IMR-90 (cell line): ENCODE measurements around the gene PCK1. TPM values are rescaled to one million over a fixed set of nuclear protein-coding genes. Genes with fewer than 3 reads are reported as not detected.

Source experiments
- ATAC-seq: fragments of 200-7000 bp; cut with Tn5 transposase; 2 replicates; pipeline ENCODE4 v1.9.1; 2020; ENCODE audit warnings: low read depth, mild to moderate bottlenecking, moderate library complexity
- BruUV-seq: library from RNA; stranded (reverse); fragments of 400-500 nt; replicated peaks from 2 replicates; lab custom pipeline; 2021; lab: Mats Ljungman, UMichigan
- CTCF ChIA-PET: fragments of 300-600 bp; formaldehyde crosslinking; extraction: SDS; loops from one replicate; lab custom pipeline; 2021; ENCODE audit warnings: antibody characterized with exemption; lab: Yijun Ruan, JAX
- POLR2A ChIA-PET: fragments of 300-600 bp; sonication (Branson Sonifier 250); formaldehyde crosslinking; loops from one replicate; lab custom pipeline; 2022; ENCODE audit warnings: antibody characterized with exemption; ENCODE audit not compliant: unreplicated experiment; lab: Charles Lee
- DNase-seq: peaks from one replicate; pipeline ENCODE4 v3.0.0; 2013
- H2AFZ ChIP-seq: replicated peaks from 2 replicates; pipeline ENCODE3; 2013; ENCODE audit warnings: low read length, mild to moderate bottlenecking; ENCODE audit not compliant: poor library complexity
- H2AK5ac ChIP-seq: 2 replicates; pipeline ENCODE4 v1.6.1; 2013; ENCODE audit warnings: low read depth, low read length, inconsistent platforms
- H2AK9ac ChIP-seq: replicated peaks from 2 replicates; pipeline ENCODE3; 2013; ENCODE audit warnings: mild to moderate bottlenecking, low read depth, low read length, moderate library complexity; ENCODE audit not compliant: poor library complexity
- H2BK120ac ChIP-seq: 2 replicates; pipeline ENCODE4 v1.6.1; 2013; ENCODE audit warnings: low read depth, low read length, inconsistent platforms
- H2BK15ac ChIP-seq: 3 replicates; pipeline ENCODE4 v1.6.1; 2013; ENCODE audit warnings: low read depth, low read length, inconsistent platforms
- H2BK20ac ChIP-seq: 2 replicates; pipeline ENCODE4 v1.6.1; 2013; ENCODE audit warnings: low read depth, mild to moderate bottlenecking, inconsistent platforms, low read length, moderate library complexity
- H2BK5ac ChIP-seq: 2 replicates; pipeline ENCODE4 v1.6.1; 2013; ENCODE audit warnings: mild to moderate bottlenecking, low read depth, low read length, inconsistent platforms; ENCODE audit not compliant: poor library complexity, severe bottlenecking
- H3K14ac ChIP-seq: replicated peaks from 2 replicates; pipeline ENCODE4 v1.6.1; 2013; ENCODE audit warnings: low read depth, low read length, inconsistent platforms
- H3K18ac ChIP-seq: 2 replicates; pipeline ENCODE4 v1.6.1; 2013; ENCODE audit warnings: low read depth, low read length, control low read depth
- H3K23ac ChIP-seq: 2 replicates; pipeline ENCODE4 v1.6.1; 2013; ENCODE audit warnings: low read depth, low read length, inconsistent platforms
- H3K27ac ChIP-seq: 2 replicates; pipeline ENCODE4 v1.5.1; 2013; ENCODE audit warnings: mild to moderate bottlenecking, control low read depth, low read length; ENCODE audit not compliant: insufficient read depth
- H3K27me3 ChIP-seq: 2 replicates; pipeline ENCODE4 v1.6.1; 2013; ENCODE audit warnings: low read length; ENCODE audit not compliant: control insufficient read depth, insufficient read depth
- H3K36me3 ChIP-seq: 2 replicates; pipeline ENCODE4 v1.6.1; 2013; ENCODE audit warnings: low read length, mixed read lengths; ENCODE audit not compliant: control insufficient read depth, insufficient read depth
- H3K4ac ChIP-seq: 2 replicates; pipeline ENCODE4 v1.6.1; 2013; ENCODE audit warnings: low read depth, low read length, inconsistent platforms
- H3K4me1 ChIP-seq: 2 replicates; pipeline ENCODE4 v1.6.1; 2013; ENCODE audit warnings: low read length, mixed read lengths; ENCODE audit not compliant: control insufficient read depth, insufficient read depth
- H3K4me2 ChIP-seq: 2 replicates; pipeline ENCODE4 v1.6.1; 2013; ENCODE audit warnings: low read depth, mild to moderate bottlenecking, control low read depth, low read length, moderate library complexity
- H3K4me3 ChIP-seq: 2 replicates; pipeline ENCODE4 v1.5.1; 2013; ENCODE audit warnings: low read depth, mild to moderate bottlenecking, control low read depth, low read length, moderate library complexity; ENCODE audit not compliant: insufficient read depth
- H3K56ac ChIP-seq: 2 replicates; pipeline ENCODE4 v1.6.1; 2013; ENCODE audit warnings: low read length, inconsistent platforms; ENCODE audit not compliant: insufficient read depth; ENCODE audit errors: extremely low read depth
- H3K79me1 ChIP-seq, 2 experiments: 2 replicates each; pipeline ENCODE4 v1.6.1; 2013; ENCODE audit warnings: low read length in 2 of 2, inconsistent platforms in 1 of 2, low read depth in 1 of 2
- H3K9ac ChIP-seq: 2 replicates; pipeline ENCODE4 v1.6.1; 2013; ENCODE audit warnings: low read depth, low read length, control low read depth
- H3K9me1 ChIP-seq: 2 replicates; pipeline ENCODE4 v1.6.1; 2013; ENCODE audit warnings: low read length, inconsistent platforms; ENCODE audit not compliant: insufficient read depth
- H3K9me3 ChIP-seq: 2 replicates; pipeline ENCODE4 v1.6.1; 2013; ENCODE audit warnings: low read length; ENCODE audit not compliant: control insufficient read depth, insufficient read depth
- H4K20me1 ChIP-seq: 2 replicates; pipeline ENCODE4 v1.6.1; 2013; ENCODE audit warnings: low read length, inconsistent platforms; ENCODE audit not compliant: insufficient read depth
- H4K5ac ChIP-seq: 2 replicates; pipeline ENCODE4 v1.6.1; 2013; ENCODE audit warnings: mild to moderate bottlenecking, low read depth, low read length, control low read depth
- H4K8ac ChIP-seq, 2 experiments: 2 replicates each; pipeline ENCODE4 v1.6.1; 2013; ENCODE audit warnings: low read depth in 2 of 2, low read length in 2 of 2, control low read depth in 1 of 2, inconsistent platforms in 1 of 2
- H4K91ac ChIP-seq: 2 replicates; pipeline ENCODE4 v1.6.1; 2013; ENCODE audit warnings: low read depth, low read length, inconsistent platforms; ENCODE audit not compliant: insufficient read depth
- BHLHE40 ChIP-seq: fragments of 150-350 bp; IDR thresholded peaks from 2 replicates; pipeline ENCODE4 v1.6.1; 2016; ENCODE audit warnings: mild to moderate bottlenecking, low read depth, low read length
- CEBPB ChIP-seq: IDR thresholded peaks from 2 replicates; pipeline ENCODE4 v1.6.1; 2012; ENCODE audit warnings: low read depth, low read length, improper control_type of control experiment
- CHD1 ChIP-seq: IDR thresholded peaks from 2 replicates; pipeline ENCODE4 v1.6.1; 2012; ENCODE audit warnings: low read depth, low read length, improper control_type of control experiment
- ELK1 ChIP-seq: fragments of 150-350 bp; IDR thresholded peaks from 2 replicates; pipeline ENCODE4 v1.6.1; 2016; ENCODE audit warnings: low read depth, mild to moderate bottlenecking, low read length, moderate library complexity, borderline replicate concordance
- FOS ChIP-seq: fragments of 150-350 bp; IDR thresholded peaks from 2 replicates; pipeline ENCODE4 v1.6.1; 2016; ENCODE audit warnings: low read depth, low read length
- MAFK ChIP-seq: IDR thresholded peaks from 2 replicates; pipeline ENCODE4 v1.6.1; 2012; ENCODE audit warnings: low read depth, low read length, improper control_type of control experiment
- MAZ ChIP-seq: IDR thresholded peaks from 2 replicates; pipeline ENCODE4 v1.6.1; 2012; ENCODE audit warnings: low read depth, mild to moderate bottlenecking, low read length, improper control_type of control experiment, moderate library complexity, borderline replicate concordance
- MXI1 ChIP-seq: IDR thresholded peaks from 2 replicates; pipeline ENCODE4 v1.6.1; 2012; ENCODE audit warnings: low read depth, mild to moderate bottlenecking, low read length, moderate library complexity, borderline replicate concordance
- POLR2A ChIP-seq: IDR thresholded peaks from 2 replicates; pipeline ENCODE4 v1.6.1; 2012; ENCODE audit warnings: mild to moderate bottlenecking, low read depth, low read length
- RAD21 ChIP-seq: IDR thresholded peaks from 2 replicates; pipeline ENCODE4 v1.6.1; 2012; ENCODE audit warnings: low read length, improper control_type of control experiment
- RCOR1 ChIP-seq: IDR thresholded peaks from 2 replicates; pipeline ENCODE4 v1.6.1; 2012; ENCODE audit warnings: mild to moderate bottlenecking, low read length, improper control_type of control experiment; ENCODE audit not compliant: insufficient replicate concordance
- RFX5 ChIP-seq: IDR thresholded peaks from 2 replicates; pipeline ENCODE4 v1.8.0; 2012; ENCODE audit warnings: low read depth, mild to moderate bottlenecking, low read length, moderate library complexity
- SMC3 ChIP-seq: fragments of 150-350 bp; IDR thresholded peaks from 2 replicates; pipeline ENCODE4 v1.6.1; 2016; ENCODE audit warnings: low read depth, mild to moderate bottlenecking, antibody characterized with exemption, low read length, moderate library complexity
- WGBS, 2 experiments: methylation state at CpG; one replicate each; pipeline versions ENCODE4 v1.1.5 to v1.1.7; 2013; ENCODE audit warnings: missing lambda C conversion rate in 2 of 2; ENCODE audit not compliant: insufficient read length in 1 of 2; ENCODE audit errors: extremely low coverage in 2 of 2; 5-methylcytosine and 5-hydroxymethylcytosine counted together
- dilution Hi-C: fragments of 300-500 bp; cut with HindIII; formaldehyde crosslinking; loops from one replicate; pipeline ENCODE4 v1.14.3; 2018; ENCODE audit warnings: low sequenced_read_pairs; ENCODE audit not compliant: unreplicated experiment
- in situ Hi-C: fragments of 300-500 bp; cut with MboI; formaldehyde crosslinking; loops from 3 replicates; pipeline ENCODE4 v1.14.3; 2019; ENCODE audit warnings: low sequenced_read_pairs, inconsistent platforms, mixed read lengths
- intact Hi-C: fragments of 100-400 bp; cut with micrococcal nuclease; formaldehyde crosslinking; loops from 2 replicates; pipeline ENCODE4 v1.10.0; 2022
- polyA plus RNA-seq, 3 experiments: library from polyadenylated mRNA; depleted of rRNA; stranded (reverse); fragments of >200 nt; gene quantifications; 2 replicates each; pipeline ENCODE4 v1.2.3, GENCODE V29; 2012; ENCODE audit warnings: low replicate concordance in 1 of 3
- total RNA-seq: library from RNA; depleted of rRNA; stranded (reverse); fragments of >200 nt; gene quantifications from 2 replicates; pipeline ENCODE4 v1.2.3, GENCODE V29; 2012
- TF ChIP-seq, protein P1 (sequence below): conservative IDR thresholded peaks from 2 replicates; pipeline ENCODE4 v1.5.1; 2012; ENCODE audit warnings: mild to moderate bottlenecking, low read depth, low read length, improper control_type of control experiment
- TF ChIP-seq, protein P2 (sequence below): fragments of 150-350 bp; IDR thresholded peaks from 2 replicates; pipeline ENCODE4 v1.6.1; 2017; ENCODE audit warnings: mild to moderate bottlenecking, antibody characterized with exemption, low read length, low read depth

PCK1 gene
- total and polyA plus RNA-seq, 2 of the 4 experiments (the other 2 are of a cell fraction) = not detected

DNA sequence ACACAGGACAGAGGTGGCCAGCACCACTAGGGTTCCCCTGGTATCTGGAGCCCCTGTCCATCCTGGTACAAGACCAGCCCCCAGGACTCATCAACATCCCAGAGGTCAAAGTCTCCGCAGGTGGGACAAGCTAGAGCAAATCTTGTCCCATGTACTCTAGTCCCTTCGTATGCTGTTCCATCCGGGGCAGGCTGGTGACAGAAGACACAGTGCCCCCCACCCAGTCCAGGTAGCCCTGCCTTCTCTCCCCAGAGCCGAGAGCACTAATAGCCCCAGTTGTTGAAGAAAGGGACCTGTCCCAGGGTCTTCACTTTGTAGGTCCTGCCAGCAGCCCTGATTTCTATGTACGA, 21.1 kb downstream of the PCK1 start:
- BruUV-seq = no TSS peak
- no peaks in the 10 kb centered on the region for H3K36me3 ChIP-seq

More for the DNA sequence above, 21.1 kb downstream of the PCK1 start:
- DNase-seq (no peak), ATAC-seq (no peak)
- in situ Hi-C loops = no loop called here
- H2AK5ac ChIP-seq = no peak overlapping the region
- ChIA-PET CTCF (interaction anchor here (0.6 kb wide), 1 partner anchor 28 kb away, joined by 3 read pairs; no protein-coding TSS in a partner anchor), POLR2A (no interaction called here)
- TF ChIP-seq, protein P1, sequence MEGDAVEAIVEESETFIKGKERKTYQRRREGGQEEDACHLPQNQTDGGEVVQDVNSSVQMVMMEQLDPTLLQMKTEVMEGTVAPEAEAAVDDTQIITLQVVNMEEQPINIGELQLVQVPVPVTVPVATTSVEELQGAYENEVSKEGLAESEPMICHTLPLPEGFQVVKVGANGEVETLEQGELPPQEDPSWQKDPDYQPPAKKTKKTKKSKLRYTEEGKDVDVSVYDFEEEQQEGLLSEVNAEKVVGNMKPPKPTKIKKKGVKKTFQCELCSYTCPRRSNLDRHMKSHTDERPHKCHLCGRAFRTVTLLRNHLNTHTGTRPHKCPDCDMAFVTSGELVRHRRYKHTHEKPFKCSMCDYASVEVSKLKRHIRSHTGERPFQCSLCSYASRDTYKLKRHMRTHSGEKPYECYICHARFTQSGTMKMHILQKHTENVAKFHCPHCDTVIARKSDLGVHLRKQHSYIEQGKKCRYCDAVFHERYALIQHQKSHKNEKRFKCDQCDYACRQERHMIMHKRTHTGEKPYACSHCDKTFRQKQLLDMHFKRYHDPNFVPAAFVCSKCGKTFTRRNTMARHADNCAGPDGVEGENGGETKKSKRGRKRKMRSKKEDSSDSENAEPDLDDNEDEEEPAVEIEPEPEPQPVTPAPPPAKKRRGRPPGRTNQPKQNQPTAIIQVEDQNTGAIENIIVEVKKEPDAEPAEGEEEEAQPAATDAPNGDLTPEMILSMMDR = no peak
- TF ChIP-seq RAD21 (no peak), MAZ (no peak), CEBPB (no peak), RCOR1 (no peak), MXI1 (no peak), MAFK (no peak), FOS (no peak), SMC3 (no peak), CHD1 (no peak), POLR2A (no peak), BHLHE40 (no peak), RFX5 (no peak), ELK1 (no peak)
- TF ChIP-seq, protein P2, sequence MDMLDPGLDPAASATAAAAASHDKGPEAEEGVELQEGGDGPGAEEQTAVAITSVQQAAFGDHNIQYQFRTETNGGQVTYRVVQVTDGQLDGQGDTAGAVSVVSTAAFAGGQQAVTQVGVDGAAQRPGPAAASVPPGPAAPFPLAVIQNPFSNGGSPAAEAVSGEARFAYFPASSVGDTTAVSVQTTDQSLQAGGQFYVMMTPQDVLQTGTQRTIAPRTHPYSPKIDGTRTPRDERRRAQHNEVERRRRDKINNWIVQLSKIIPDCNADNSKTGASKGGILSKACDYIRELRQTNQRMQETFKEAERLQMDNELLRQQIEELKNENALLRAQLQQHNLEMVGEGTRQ = no peak
- no peak overlapping the region for H2BK5ac ChIP-seq
- no peak overlapping the region for H3K4me3 ChIP-seq
- 0 out of 2 replicates have a peak overlapping the region, but pooled peaks have one; percentile 10 for H3K9ac ChIP-seq
- peak overlapping the region in 1 of 2 experiments; percentile 69; a peak in 1 of 4 replicates for H4K8ac ChIP-seq
- H3K4me1 ChIP-seq = peaks cover 11% of the 10 kb centered on the region
- H3K79me1 ChIP-seq = no peaks in the 10 kb centered on the region
- H3K9me1 ChIP-seq = no peaks in the 10 kb centered on the region; the same call in 1 of the 2 replicates
- no peak overlapping the region for H3K4ac ChIP-seq
- H2BK20ac ChIP-seq = no peak overlapping the region
- no peak overlapping the region for H3K23ac ChIP-seq
- intact Hi-C loops = no loop called here
- peaks cover 3% of the 10 kb centered on the region for H3K9me3 ChIP-seq
- H3K56ac ChIP-seq = no peak overlapping the region
- no peak overlapping the region for H2BK120ac ChIP-seq
- no CpG with 5 or more reads among the region's 5 CpGs for WGBS, 2 experiments
- H2BK15ac ChIP-seq = no peak overlapping the region
- H2AFZ ChIP-seq = no peak overlapping the region
- dilution Hi-C loops = no loop called here
- peak overlapping the region; percentile 49 for H4K5ac ChIP-seq
- H3K14ac ChIP-seq = no peak overlapping the region
- H3K27me3 ChIP-seq = peaks cover 35% of the 10 kb centered on the region
- H3K18ac ChIP-seq = peak overlapping the region; percentile 35; the same call in 1 of the 2 replicates
- H3K4me2 ChIP-seq = peak overlapping the region; percentile 82
- H4K91ac ChIP-seq = no peak overlapping the region
- H2AK9ac ChIP-seq = peak overlapping the region; percentile 21
- peak overlapping the region; percentile 57; the same call in 1 of the 2 replicates for H3K27ac ChIP-seq
- H4K20me1 ChIP-seq = no peaks in the 10 kb centered on the region
